HEK293 (cell line): ENCODE measurements around the gene RELB.

Source experiments
- CTCF ChIA-PET: fragments of 350-600 bp; formaldehyde crosslinking; extraction: SDS; loops from one replicate; lab custom pipeline; 2021; ENCODE audit warnings: antibody characterized with exemption; lab: Yijun Ruan, JAX
- POLR2A ChIA-PET: fragments of 300-600 bp; formaldehyde crosslinking; extraction: SDS; loops from one replicate; lab custom pipeline; 2020; ENCODE audit warnings: antibody characterized with exemption, inconsistent platforms; lab: Yijun Ruan, JAX
- H3K27ac ChIP-seq: fragments of 200-500 bp; sonication (Bioruptor generic); 2 replicates; pipeline ENCODE4 v1.5.1; 2014; ENCODE audit warnings: low read depth, low read length, control low read depth, inconsistent platforms; ENCODE audit errors: extremely low read depth
- H3K36me3 ChIP-seq, 2 experiments: fragments of 200-500 bp in 1 of 2; sonication (Bioruptor generic) in 1 of 2; 1 replicate in 1 of 2; 2 replicates in 1 of 2; pipeline ENCODE4 v1.5.1; 2014 to 2017; ENCODE audit warnings: inconsistent platforms in 2 of 2, low read length in 2 of 2; ENCODE audit not compliant: control insufficient read depth in 2 of 2, insufficient read depth in 1 of 2
- H3K4me1 ChIP-seq: fragments of 200-500 bp; sonication (Bioruptor generic); 2 replicates; pipeline ENCODE4 v1.5.1; 2014; ENCODE audit warnings: mild to moderate bottlenecking, low read length, inconsistent platforms; ENCODE audit not compliant: control insufficient read depth, insufficient read depth
- H3K4me3 ChIP-seq: 2 replicates; pipeline ENCODE4 v1.5.1; 2011; ENCODE audit warnings: low read depth, mild to moderate bottlenecking, control low read depth, low read length, moderate library complexity
- H3K9me3 ChIP-seq: fragments of 200-500 bp; sonication (Bioruptor generic); 2 replicates; pipeline ENCODE4 v1.5.1; 2014; ENCODE audit warnings: low read depth, low read length, inconsistent platforms; ENCODE audit not compliant: control insufficient read depth, insufficient read depth
- KLF8 ChIP-seq: fragments of 450-650 bp; formaldehyde crosslinking; IDR thresholded peaks from 2 replicates; pipeline ENCODE4 v1.5.1; 2016; ENCODE audit warnings: missing biosample characterization, missing genetic modification characterization
- KLF9 ChIP-seq: fragments of 450-650 bp; formaldehyde crosslinking; IDR thresholded peaks from 2 replicates; pipeline ENCODE4 v1.5.1; 2016; ENCODE audit warnings: missing biosample characterization, missing genetic modification characterization, low read depth
- MYNN ChIP-seq: fragments of 450-650 bp; formaldehyde crosslinking; IDR thresholded peaks from 2 replicates; pipeline ENCODE4 v1.5.1; 2016; ENCODE audit warnings: missing biosample characterization, missing genetic modification characterization, borderline replicate concordance
- PRDM1 ChIP-seq: fragments of 450-650 bp; formaldehyde crosslinking; IDR thresholded peaks from 2 replicates; pipeline ENCODE4; 2016; ENCODE audit warnings: missing biosample characterization, missing genetic modification characterization
- PRDM2 ChIP-seq: fragments of 450-650 bp; formaldehyde crosslinking; IDR thresholded peaks from 2 replicates; pipeline ENCODE4 v1.5.1; 2016; ENCODE audit warnings: missing biosample characterization, missing genetic modification characterization, borderline replicate concordance
- ZBTB49 ChIP-seq: fragments of 450-650 bp; formaldehyde crosslinking; IDR thresholded peaks from 2 replicates; pipeline ENCODE4 v1.5.1; 2016; ENCODE audit warnings: missing biosample characterization, missing genetic modification characterization, low read depth
- ZFP3 ChIP-seq: fragments of 450-650 bp; formaldehyde crosslinking; IDR thresholded peaks from 2 replicates; pipeline ENCODE4 v1.5.1; 2016; ENCODE audit warnings: low read depth, missing biosample characterization, missing genetic modification characterization
- ZNF302 ChIP-seq: fragments of 450-650 bp; formaldehyde crosslinking; IDR thresholded peaks from 2 replicates; pipeline ENCODE4 v1.5.1; 2016; ENCODE audit warnings: missing biosample characterization, missing genetic modification characterization, low read depth
- ZNF488 ChIP-seq: fragments of 450-650 bp; formaldehyde crosslinking; IDR thresholded peaks from 2 replicates; pipeline ENCODE4 v1.5.1; 2016; ENCODE audit warnings: missing biosample characterization, missing genetic modification characterization
- ZNF530 ChIP-seq: fragments of 450-650 bp; formaldehyde crosslinking; IDR thresholded peaks from 2 replicates; pipeline ENCODE4 v1.5.1; 2016; ENCODE audit warnings: low read depth, missing biosample characterization, missing genetic modification characterization
- ZNF768 ChIP-seq: fragments of 450-650 bp; formaldehyde crosslinking; IDR thresholded peaks from 2 replicates; pipeline ENCODE4 v1.5.1; 2018; ENCODE audit warnings: missing biosample characterization, mild to moderate bottlenecking, missing genetic modification characterization
- TF ChIP-seq, protein P1 (sequence below): fragments of 450-650 bp; formaldehyde crosslinking; IDR thresholded peaks from 2 replicates; pipeline ENCODE4 v1.5.1; 2017; ENCODE audit warnings: missing biosample characterization, missing genetic modification characterization
- TF ChIP-seq, protein P2 (sequence below): fragments of 450-650 bp; formaldehyde crosslinking; IDR thresholded peaks from 2 replicates; pipeline ENCODE4 v1.5.1; 2016; ENCODE audit warnings: missing biosample characterization, missing genetic modification characterization
- TF ChIP-seq, protein P3 (sequence below): fragments of 450-650 bp; formaldehyde crosslinking; IDR thresholded peaks from 2 replicates; pipeline ENCODE4; 2016; ENCODE audit warnings: missing biosample characterization, missing genetic modification characterization

Gene RELB

DNA sequence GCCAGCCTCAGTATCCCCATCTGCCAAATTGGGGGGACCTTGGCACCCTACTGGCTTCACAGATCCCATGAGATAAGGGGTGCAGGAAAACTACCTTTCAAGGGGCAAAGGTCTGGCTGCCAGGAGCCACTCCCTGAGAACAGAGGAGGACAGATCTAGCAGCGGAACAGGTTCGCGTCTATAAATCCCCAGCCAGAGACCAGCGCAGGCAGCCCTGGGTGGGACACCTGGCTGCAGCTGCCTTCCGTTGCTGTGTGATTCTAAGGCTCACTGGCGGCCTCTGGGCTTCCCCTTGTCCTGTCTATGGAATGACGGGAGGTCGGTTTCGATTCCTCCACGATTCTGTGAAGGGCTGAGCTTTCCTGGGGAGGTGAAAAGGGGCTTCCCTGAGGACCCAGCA, 7.3 kb downstream of the RELB start:
- Histone ChIP-seq H3K4me3 (no peak overlapping the region), H3K36me3 (no peaks in the 10 kb centered on the region), H3K4me1 (no peaks in the 10 kb centered on the region), H3K9me3 (no peaks in the 10 kb centered on the region), H3K27ac (no peak overlapping the region)
- TF ChIP-seq KLF9 (tag by site-specific recombination): no peak
- TF ChIP-seq, protein P1, sequence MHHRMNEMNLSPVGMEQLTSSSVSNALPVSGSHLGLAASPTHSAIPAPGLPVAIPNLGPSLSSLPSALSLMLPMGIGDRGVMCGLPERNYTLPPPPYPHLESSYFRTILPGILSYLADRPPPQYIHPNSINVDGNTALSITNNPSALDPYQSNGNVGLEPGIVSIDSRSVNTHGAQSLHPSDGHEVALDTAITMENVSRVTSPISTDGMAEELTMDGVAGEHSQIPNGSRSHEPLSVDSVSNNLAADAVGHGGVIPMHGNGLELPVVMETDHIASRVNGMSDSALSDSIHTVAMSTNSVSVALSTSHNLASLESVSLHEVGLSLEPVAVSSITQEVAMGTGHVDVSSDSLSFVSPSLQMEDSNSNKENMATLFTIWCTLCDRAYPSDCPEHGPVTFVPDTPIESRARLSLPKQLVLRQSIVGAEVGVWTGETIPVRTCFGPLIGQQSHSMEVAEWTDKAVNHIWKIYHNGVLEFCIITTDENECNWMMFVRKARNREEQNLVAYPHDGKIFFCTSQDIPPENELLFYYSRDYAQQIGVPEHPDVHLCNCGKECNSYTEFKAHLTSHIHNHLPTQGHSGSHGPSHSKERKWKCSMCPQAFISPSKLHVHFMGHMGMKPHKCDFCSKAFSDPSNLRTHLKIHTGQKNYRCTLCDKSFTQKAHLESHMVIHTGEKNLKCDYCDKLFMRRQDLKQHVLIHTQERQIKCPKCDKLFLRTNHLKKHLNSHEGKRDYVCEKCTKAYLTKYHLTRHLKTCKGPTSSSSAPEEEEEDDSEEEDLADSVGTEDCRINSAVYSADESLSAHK (tag by site-specific recombination): peak; percentile 73
- POLR2A ChIA-PET: interaction anchor here (0.7 kb wide), 1 partner anchor 20 kb away, joined by 3 read pairs; no protein-coding TSS in a partner anchor
- CTCF ChIA-PET: interaction anchor here (0.6 kb wide), 1 partner anchor 164 kb away, joined by 3 read pairs; no protein-coding TSS in a partner anchor

GRCh38 chr19:45009625-45010255, 8.5 kb downstream of the RELB start:
- Histone ChIP-seq H3K36me3 (no peaks in the 10 kb centered on the region), H3K9me3 (no peaks in the 10 kb centered on the region), H3K4me1 (no peaks in the 10 kb centered on the region), H3K4me3 (no peak overlapping the region), H3K27ac (no peak overlapping the region)
- TF ChIP-seq ZFP3 (tag by site-specific recombination) (no peak), PRDM1 (tag by site-specific recombination) (peak; percentile 69), MYNN (no peak), ZBTB49 (no peak), ZNF488 (tag by site-specific recombination) (no peak)
- TF ChIP-seq, protein P2, sequence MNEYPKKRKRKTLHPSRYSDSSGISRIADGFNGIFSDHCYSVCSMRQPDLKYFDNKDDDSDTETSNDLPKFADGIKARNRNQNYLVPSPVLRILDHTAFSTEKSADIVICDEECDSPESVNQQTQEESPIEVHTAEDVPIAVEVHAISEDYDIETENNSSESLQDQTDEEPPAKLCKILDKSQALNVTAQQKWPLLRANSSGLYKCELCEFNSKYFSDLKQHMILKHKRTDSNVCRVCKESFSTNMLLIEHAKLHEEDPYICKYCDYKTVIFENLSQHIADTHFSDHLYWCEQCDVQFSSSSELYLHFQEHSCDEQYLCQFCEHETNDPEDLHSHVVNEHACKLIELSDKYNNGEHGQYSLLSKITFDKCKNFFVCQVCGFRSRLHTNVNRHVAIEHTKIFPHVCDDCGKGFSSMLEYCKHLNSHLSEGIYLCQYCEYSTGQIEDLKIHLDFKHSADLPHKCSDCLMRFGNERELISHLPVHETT (tag by site-specific recombination): no peak
- ChIA-PET CTCF (no interaction called here), POLR2A (interaction anchor here (0.6 to 1.2 kb wide), 5 partner anchors 8 to 174 kb away, joined by 3 to 7 read pairs (median 3); partner anchors contain the start of gene CLASRP)

DNA sequence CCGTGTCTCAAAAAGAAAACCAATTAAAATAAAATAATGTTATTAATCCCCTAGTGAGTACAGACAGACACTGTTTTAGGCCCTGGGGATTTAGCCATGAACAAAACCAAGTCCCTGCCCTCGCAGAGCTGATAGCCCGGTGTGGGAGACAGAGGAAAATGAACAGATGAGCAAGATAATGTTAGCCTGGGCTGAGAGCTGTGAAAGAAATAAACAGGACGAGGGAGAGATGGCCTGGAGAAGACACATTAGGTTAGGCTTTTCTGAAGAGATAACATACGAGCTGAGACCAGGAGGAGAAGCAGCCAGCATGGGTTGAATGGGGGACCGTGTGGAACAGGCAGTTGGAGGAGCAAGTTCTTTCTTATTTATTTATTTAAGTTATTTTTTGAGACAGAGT, 9.0 kb downstream of the RELB start:
- Histone ChIP-seq H3K4me1 (no peaks in the 10 kb centered on the region), H3K36me3 (no peaks in the 10 kb centered on the region), H3K4me3 (no peak overlapping the region), H3K9me3 (no peaks in the 10 kb centered on the region), H3K27ac (no peak overlapping the region)
- no peak for TF ChIP-seq ZNF768 (tag by site-specific recombination)
- TF ChIP-seq KLF8 (tag by site-specific recombination): no peak
- no peak for TF ChIP-seq PRDM2 (tag by site-specific recombination)
- no peak for TF ChIP-seq ZNF302 (tag by site-specific recombination)
- TF ChIP-seq, protein P3, sequence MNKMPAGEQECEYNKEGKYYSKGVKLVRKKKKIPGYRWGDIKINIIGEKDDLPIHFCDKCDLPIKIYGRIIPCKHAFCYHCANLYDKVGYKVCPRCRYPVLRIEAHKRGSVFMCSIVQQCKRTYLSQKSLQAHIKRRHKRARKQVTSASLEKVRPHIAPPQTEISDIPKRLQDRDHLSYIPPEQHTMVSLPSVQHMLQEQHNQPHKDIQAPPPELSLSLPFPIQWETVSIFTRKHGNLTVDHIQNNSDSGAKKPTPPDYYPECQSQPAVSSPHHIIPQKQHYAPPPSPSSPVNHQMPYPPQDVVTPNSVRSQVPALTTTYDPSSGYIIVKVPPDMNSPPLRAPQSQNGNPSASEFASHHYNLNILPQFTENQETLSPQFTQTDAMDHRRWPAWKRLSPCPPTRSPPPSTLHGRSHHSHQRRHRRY: no peak
- no peak for TF ChIP-seq ZNF530 (tag by site-specific recombination)
- CTCF ChIA-PET: interaction anchor here (0.7 kb wide), 1 partner anchor 22 kb away, joined by 6 read pairs; no protein-coding TSS in a partner anchor
- POLR2A ChIA-PET: interaction anchor here (0.6 to 1.2 kb wide), 5 partner anchors 9 to 173 kb away, joined by 3 to 7 read pairs (median 3); partner anchors contain the start of gene CLASRP
